ENCODE data around the gene CYBB.

DNA sequence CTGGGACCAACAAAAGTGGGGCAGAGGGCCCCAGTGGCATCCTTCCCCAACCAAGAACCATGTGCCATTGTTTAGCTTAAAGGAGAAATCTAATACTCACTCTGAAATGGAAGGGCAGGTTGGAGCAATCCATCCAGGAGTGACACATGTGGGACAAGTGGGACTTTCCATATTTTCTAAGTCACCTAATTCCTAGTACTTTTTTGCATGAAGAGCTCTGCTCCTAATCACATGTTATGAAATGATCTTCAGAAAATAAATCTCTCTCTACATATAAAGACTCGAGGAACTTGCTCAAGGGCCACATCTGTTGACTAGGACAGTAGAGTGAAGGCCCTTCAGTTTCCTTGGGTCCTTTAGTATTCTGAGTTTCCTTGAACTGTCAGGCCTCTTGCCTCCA is 2.5 kb downstream of the CYBB start:
- no peak for TF ChIP-seq POLR2A (IDR thresholded peaks at IDR 0.05)
- TF ChIP-seq, protein P1, sequence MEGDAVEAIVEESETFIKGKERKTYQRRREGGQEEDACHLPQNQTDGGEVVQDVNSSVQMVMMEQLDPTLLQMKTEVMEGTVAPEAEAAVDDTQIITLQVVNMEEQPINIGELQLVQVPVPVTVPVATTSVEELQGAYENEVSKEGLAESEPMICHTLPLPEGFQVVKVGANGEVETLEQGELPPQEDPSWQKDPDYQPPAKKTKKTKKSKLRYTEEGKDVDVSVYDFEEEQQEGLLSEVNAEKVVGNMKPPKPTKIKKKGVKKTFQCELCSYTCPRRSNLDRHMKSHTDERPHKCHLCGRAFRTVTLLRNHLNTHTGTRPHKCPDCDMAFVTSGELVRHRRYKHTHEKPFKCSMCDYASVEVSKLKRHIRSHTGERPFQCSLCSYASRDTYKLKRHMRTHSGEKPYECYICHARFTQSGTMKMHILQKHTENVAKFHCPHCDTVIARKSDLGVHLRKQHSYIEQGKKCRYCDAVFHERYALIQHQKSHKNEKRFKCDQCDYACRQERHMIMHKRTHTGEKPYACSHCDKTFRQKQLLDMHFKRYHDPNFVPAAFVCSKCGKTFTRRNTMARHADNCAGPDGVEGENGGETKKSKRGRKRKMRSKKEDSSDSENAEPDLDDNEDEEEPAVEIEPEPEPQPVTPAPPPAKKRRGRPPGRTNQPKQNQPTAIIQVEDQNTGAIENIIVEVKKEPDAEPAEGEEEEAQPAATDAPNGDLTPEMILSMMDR (IDR thresholded peaks at IDR 0.05), result no peak
